ENCODE results near the gene PTPRN. TPM values are rescaled to one million over a fixed set of nuclear protein-coding genes. Genes with fewer than 3 reads are reported as not detected.

The PTPRN gene
- total RNA-seq, 1 donor from 2014 or later, result 1.3 TPM

DNA sequence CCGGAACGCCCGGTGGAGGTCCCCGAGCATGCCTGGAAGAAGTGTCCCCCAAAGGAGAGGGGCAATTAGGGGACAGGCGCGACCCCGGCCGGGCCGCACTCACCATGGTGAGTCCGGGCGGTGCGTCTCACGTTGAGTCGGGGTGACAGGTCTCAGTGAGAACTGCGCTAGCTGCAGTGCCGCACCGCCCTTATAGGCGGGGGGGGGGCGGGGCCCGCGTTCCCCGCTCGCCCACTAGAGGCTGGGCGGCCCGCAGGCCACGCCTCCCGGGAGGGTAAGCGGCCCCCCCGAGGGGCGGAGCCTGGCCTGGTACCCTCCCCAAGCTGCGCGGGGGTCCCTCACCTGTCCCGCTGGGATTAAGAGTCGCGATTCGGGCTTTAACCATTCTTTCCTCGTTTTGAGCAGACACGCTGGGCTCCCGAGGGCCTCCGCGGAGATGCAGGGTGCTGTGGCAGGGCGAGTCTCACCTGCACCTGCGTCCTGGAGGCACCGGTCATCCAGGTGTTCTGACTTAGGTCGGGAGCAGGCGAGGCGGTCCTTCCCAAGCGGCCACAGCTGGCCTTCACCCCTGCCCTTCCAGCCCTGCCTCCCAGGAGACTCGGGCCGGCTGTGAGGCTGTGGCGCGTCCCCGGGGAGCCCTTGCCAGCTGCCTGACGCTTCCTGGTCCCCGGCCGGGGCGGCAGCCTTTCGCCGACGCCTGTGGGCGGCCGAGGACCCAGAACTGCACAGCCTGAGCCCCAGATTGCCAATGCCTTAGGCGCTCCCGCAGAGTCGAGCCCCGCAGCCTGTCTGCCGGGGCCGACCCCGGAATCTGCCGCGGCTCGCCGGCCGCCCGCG, 55.2 kb downstream of the PTPRN start, which contains the start of gene TUBA4A:
Gene TUBA4A (minus strand): TSS at position 166 of the 837 bp plus-strand sequence. CDS start 60 bp downstream, at position 106.
- Histone ChIP-seq H3K27me3 (ENCODE audit: control insufficient read depth, insufficient read depth, low read length) (no peaks in the 10 kb centered on the region), H3K4me3 (ENCODE audit: low read depth, low read length) (peak within 1 kb of the TSS; percentile 93), H3K36me3 (ENCODE audit: control insufficient read depth, insufficient read depth, low read length) (peaks cover 17% of the 10 kb centered on the region)
- no peak for FAIRE-seq
- TF ChIP-seq, protein P1, sequence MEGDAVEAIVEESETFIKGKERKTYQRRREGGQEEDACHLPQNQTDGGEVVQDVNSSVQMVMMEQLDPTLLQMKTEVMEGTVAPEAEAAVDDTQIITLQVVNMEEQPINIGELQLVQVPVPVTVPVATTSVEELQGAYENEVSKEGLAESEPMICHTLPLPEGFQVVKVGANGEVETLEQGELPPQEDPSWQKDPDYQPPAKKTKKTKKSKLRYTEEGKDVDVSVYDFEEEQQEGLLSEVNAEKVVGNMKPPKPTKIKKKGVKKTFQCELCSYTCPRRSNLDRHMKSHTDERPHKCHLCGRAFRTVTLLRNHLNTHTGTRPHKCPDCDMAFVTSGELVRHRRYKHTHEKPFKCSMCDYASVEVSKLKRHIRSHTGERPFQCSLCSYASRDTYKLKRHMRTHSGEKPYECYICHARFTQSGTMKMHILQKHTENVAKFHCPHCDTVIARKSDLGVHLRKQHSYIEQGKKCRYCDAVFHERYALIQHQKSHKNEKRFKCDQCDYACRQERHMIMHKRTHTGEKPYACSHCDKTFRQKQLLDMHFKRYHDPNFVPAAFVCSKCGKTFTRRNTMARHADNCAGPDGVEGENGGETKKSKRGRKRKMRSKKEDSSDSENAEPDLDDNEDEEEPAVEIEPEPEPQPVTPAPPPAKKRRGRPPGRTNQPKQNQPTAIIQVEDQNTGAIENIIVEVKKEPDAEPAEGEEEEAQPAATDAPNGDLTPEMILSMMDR (IDR thresholded peaks at IDR 0.05; ENCODE audit: insufficient read depth, low read length, severe bottlenecking), result peak; percentile 10
- peak; percentile 61 for DNase-seq (ENCODE audit: low read depth)

DNA sequence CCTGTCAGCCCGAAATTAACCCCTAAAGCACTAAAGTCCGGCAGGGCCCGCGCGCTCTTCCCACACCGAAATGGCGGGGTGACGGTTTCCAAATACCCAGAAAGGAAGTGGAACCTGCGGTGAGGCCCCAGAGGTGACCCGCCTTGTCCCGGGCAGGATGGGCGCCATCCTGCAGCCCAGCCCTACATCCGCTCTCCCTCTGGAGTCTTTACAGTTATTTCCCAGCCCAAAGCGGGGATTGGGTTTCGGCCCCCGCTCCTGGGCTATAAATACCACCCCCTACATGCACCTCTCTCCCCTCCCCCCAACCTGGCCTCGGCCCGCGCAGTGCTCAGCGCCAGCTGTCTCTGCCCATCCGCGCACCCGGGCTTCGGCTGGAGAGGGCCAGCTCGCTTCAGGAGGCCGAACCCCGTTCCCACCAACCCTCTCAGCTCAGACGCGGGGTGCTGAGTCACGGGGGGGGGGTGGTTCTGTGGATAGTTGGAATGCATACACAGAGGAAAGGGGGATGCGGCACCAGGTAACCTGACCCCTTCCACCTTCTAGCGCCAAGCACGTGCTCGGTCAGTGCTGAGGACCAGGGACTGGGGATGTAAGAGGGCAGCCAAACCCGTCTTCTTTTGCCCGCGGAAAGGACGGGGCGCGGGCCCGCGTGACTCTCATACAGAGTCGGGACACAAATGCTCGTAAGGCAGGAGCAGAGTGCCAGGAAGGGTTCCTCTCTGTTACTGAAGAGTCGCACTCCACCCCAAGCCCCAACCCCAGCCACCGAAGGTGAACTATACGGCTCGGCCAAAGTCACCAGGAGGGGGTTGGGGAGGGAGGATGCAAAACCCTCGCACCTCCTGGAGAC, 56.1 kb downstream of the PTPRN start, which contains the start of gene TUBA4B:
Gene TUBA4B (plus strand): TSS at position 344 of the 853 bp plus-strand sequence. CDS start 165 bp downstream, at position 509.
- TF ChIP-seq, protein P1 (IDR thresholded peaks at IDR 0.05; ENCODE audit: insufficient read depth, low read length, severe bottlenecking), result no peak
- no peak for FAIRE-seq

DNA sequence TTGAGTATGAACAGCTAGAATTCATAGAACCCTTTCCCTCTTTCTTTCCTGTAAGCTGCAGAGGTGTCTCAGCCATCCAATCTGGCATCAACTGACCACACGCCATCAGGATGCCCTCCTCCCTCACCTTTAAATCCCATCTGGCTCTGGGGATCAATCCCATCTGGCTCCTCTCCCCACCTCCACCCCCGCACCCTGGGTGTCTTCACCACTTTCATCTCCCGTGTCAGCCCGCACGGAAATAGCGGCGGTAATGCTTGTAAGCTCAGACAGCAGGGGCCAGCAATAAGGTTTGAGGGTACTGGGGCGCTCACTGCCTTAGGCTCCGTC, 56.7 kb downstream of the PTPRN start:
- DNase-seq (ENCODE audit: low read depth) (no peak), FAIRE-seq (no peak)
- H3K27me3 ChIP-seq (ENCODE audit: control insufficient read depth, insufficient read depth, low read length), result no peaks in the 10 kb centered on the region
- TF ChIP-seq, protein P1 (IDR thresholded peaks at IDR 0.05; ENCODE audit: insufficient read depth, low read length, severe bottlenecking), result no peak
- peaks cover 23% of the 10 kb centered on the region for H3K36me3 ChIP-seq (ENCODE audit: control insufficient read depth, insufficient read depth, low read length)
- peak overlapping the region; percentile 93 for H3K4me3 ChIP-seq (ENCODE audit: low read depth, low read length)

More for the DNA sequence above, 56.1 kb downstream of the PTPRN start, which contains the start of gene TUBA4B:
- peak; percentile 46 for DNase-seq (ENCODE audit: low read depth)
- peaks cover 21% of the 10 kb centered on the region for H3K36me3 ChIP-seq (ENCODE audit: control insufficient read depth, insufficient read depth, low read length)
- H3K27me3 ChIP-seq (ENCODE audit: control insufficient read depth, insufficient read depth, low read length), result no peaks in the 10 kb centered on the region
- H3K4me3 ChIP-seq (ENCODE audit: low read depth, low read length), result peak within 1 kb of the TSS; percentile 93

DNA sequence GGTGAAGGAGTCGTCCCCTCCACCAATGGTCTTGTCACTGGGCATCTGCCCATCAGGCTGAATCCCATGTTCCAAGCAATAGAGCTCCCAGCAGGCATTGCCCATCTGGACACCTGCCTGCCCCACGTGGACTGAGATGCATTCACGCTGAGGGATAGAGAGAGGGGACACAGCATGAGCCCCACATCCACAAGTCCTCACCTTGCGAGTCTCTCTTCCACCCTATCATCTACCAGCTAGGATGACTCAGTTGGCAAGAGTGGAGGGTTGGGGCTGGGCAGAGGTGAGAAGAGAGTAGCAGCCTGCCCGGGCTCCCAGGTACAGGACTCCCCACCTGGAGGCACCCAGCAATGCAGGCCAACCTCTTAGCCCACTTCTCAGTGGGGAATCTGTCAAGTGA, 57.1 kb downstream of the PTPRN start:
- DNase-seq (ENCODE audit: low read depth) (peak; percentile 75), FAIRE-seq (no peak)
- peak overlapping the region; percentile 93 for H3K4me3 ChIP-seq (ENCODE audit: low read depth, low read length)

DNA sequence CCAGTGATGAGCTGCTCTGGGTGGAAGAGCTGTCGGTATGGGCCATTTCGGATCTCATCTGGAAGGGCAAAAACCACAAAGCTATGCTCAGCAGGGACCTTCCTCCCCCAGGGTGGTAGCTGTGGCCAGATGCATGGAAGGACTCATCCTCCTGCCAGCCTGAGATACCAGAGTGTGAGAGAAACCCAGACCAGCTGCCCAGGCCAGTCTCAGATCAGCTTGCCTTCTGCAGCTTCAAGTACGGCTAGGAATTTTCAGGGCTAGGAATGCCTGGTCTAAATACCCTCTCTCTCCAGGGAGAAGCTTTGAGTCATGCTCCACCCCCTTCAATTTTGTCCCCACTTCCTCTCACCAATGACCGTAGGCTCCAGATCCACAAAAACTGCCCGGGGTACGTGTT, 57.5 kb downstream of the PTPRN start:
- Histone ChIP-seq H3K27me3 (ENCODE audit: control insufficient read depth, insufficient read depth, low read length) (no peaks in the 10 kb centered on the region), H3K36me3 (ENCODE audit: control insufficient read depth, insufficient read depth, low read length) (peaks cover 23% of the 10 kb centered on the region), H3K4me3 (ENCODE audit: low read depth, low read length) (peak overlapping the region; percentile 93)
- DNase-seq (ENCODE audit: low read depth), result no peak
- TF ChIP-seq, protein P1 (IDR thresholded peaks at IDR 0.05; ENCODE audit: insufficient read depth, low read length, severe bottlenecking), result no peak
- FAIRE-seq, result no peak

More for the DNA sequence above, 57.1 kb downstream of the PTPRN start:
- Histone ChIP-seq H3K36me3 (ENCODE audit: control insufficient read depth, insufficient read depth, low read length) (peaks cover 23% of the 10 kb centered on the region), H3K27me3 (ENCODE audit: control insufficient read depth, insufficient read depth, low read length) (no peaks in the 10 kb centered on the region)
- TF ChIP-seq, protein P1 (IDR thresholded peaks at IDR 0.05; ENCODE audit: insufficient read depth, low read length, severe bottlenecking), result peak; percentile 18

Data from bronchial epithelial cell (primary cell).